Embryonic facial prominence (tissue), 1 donor: Measurements from ENCODE around the gene SNIP1.
A peak's percentile ranks its signal among the peaks of the same experiment; 100 is the strongest.
"Not testable (repeated sequence)": the region's sequence is repeated elsewhere in the genome, so short reads cannot be mapped to it uniquely, and the experiment has no call there.

ENCODE experiments used
- DNase-seq: peaks from one replicate; pipeline ENCODE4 v3.0.0-alpha.2; 2016; ENCODE audit errors: extremely low spot score

The SNIP1 gene, protein sequence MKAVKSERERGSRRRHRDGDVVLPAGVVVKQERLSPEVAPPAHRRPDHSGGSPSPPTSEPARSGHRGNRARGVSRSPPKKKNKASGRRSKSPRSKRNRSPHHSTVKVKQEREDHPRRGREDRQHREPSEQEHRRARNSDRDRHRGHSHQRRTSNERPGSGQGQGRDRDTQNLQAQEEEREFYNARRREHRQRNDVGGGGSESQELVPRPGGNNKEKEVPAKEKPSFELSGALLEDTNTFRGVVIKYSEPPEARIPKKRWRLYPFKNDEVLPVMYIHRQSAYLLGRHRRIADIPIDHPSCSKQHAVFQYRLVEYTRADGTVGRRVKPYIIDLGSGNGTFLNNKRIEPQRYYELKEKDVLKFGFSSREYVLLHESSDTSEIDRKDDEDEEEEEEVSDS

DNA sequence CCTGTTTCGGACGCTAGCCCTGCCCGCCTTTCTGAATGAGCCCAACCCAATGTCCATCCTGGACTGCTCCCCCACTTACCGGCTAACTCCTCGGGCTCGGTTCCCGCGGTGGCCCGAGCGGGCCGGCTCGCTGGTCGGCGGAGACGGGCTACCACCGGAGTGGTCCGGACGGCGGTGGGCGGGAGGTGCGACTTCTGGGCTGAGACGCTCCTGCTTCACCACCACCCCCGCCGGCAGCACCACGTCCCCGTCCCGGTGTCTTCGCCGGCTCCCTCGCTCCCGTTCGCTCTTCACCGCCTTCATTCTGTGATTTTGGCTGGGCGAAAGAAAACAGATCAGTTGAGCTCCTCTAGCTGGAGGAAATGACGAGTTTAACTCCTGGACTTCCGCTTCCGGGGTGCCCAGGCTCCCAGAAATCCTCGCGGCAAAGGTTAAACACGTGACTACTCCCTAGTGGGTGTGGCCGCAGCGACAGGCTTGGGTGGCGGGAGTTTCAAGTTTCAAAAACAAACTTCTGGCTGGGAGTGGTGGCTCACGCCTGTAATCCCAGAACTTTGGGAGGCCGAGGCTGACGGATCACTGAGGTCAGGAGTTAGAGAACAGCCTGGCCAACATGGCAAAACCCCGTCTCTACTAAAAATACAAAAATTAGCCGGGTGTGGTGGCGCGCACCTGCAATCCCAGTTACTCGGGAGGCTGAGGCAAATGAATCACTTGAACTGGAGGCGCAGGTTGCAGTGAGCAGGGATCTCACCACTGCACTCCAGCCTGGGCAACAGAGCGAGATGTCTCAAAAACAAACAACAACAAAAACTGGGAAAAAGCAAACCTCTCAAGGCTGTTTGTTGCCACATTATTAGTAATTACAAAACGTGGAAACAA is at the start of gene SNIP1:
Gene SNIP1 (minus strand): TSS at position 367 of the 882 bp plus-strand sequence. CDS start 64 bp downstream, at position 303.
- peak; percentile 87 for DNase-seq

DNA sequence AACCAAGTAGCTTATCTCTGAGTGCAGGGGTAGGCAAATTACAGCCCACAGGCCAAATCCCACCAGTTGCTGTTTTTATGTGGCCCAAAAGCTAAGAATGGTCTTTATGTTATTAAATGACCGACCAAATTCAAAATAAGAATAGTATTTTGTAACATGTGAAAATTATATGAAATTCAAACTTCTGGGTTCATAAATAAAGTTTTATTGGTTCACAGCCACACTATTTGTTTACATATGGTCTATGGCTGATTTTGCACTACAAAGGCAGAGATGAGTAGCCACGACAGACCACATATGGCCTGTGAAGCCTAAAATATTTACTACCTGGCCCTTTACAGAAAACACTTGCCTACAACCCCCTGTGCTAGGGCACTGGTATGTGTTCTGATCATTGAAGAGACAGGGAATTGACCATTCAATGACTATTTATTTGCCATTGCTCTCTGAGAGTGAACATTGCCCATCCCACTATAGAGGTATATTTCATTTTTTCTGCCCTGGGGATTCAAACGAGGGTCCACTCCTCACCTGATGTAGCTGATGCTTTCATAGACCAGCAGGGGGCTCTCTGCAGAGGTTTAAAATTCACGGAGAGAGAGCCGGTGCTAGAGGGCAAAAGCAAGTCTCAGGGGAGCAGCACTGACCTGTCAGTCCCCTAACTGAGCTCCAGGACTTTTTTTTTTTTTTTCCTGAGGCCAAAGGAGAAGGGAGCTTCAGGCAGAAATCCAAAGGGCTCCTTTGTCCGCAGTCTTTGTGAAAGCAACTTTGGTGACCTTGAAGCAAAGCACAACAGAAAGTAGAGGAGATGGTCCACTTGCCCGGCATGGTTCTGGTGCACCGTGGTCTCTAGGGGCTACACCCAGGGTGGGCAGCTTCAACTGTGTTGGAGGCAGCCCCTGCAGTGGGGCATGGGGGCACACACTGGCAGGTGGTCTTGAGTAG is 48.9 kb upstream of the SNIP1 start:
- DNase-seq, result no peak

DNA sequence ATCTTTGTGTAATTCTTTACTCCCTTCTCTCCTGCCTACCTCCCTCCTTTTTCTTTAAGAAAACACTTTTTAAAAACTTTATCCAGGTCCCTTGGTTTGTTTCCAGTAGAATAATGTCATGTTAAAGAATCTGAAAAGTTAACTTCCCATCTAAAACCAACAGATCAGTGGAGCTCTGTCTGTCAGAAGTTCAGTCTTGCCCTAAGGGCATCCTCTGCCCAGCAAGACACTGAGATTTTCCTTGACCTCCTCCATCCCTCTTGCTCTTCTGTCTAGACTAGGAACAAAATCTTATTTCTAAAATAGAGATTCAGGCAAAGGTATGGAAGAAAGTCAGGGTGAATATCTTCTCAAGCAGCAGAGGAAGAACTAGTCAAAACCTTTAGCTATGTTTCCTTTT is 47.3 kb upstream of the SNIP1 start:
- no peak for DNase-seq

DNA sequence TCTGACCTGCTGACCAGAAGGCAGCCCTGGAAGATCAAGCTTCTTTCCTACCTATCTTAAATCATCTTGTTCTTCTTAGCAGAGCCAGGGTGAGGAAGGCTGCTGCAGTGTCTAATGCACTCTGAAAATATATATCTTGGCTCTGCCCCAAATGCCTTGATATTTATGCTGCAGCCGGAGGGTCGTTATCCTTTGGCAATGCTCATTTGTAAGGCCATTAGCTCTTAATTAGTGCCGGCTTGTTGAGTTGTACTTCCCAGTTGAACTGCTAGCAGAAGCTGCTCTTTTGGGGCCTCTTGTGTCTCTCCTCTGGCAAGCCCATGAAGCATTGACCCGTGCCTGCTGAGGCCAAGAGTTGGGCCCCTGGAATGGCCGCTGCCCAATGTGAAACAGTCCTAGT is 45.8 kb upstream of the SNIP1 start:
- DNase-seq, result no peak

DNA sequence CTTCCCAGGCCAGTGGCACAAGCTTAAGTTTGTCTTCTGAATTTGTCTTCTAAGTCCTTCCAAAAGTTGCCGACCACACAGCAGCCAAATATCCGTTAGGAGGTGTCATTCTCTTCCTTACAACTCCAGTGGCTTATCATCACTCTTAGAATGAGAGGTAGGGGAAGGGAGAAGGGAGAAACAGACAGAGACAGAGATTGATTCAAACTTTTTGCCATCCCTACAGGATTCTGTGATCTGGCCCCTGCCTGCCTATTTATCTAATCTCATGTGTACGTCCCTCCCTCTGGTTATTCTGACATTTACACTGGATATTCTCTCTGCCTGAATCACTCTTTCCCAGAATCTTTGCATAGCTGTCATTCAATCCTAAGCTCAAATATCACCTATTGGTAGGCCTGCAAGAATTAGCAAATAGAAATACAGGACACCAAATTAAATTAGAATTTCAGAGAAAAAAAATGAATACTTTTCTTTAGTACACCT is 42.1 kb upstream of the SNIP1 start:
- no peak for DNase-seq

DNA sequence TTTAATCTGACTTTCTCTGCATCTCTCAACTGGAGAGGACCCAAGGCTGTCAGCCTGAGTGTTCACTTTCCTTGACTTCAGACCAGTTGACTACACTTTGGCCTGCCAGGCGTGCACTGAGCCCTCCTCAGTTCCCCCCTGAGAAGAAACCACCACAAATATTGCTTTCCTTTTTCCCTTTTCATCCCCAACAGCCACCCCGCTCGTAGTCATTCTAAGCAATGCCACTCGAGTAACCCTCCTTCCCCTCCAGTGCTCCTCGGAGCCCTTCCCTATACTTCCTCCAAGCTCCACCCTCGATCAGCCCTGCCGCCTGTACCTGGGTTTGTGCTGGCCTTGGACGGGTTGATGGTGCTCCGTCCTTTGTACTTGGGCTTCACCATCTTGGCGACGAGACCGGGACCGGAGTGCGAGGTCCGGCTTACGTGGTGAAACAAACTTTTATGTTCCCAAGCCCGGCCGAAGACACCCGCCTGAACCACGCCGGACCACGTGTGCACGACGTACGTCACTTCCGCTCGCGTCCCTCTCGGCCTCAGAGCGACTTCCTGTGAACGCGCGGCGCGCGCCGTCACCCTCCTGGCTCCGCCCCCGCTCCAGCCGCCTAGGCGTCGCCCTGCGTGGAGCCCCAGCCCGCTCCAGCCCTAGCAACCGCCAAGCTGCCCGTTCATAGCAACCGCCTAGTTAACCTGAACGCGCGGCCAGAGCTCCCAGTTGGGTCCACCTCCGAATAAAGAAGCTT is 41.5 kb upstream of the SNIP1 start, which contains the start of gene GNL2:
Gene GNL2 (minus strand): TSS at position 498 of the 742 bp plus-strand sequence. CDS start 115 bp downstream, at position 383.
- peak; percentile 95 for DNase-seq

DNA sequence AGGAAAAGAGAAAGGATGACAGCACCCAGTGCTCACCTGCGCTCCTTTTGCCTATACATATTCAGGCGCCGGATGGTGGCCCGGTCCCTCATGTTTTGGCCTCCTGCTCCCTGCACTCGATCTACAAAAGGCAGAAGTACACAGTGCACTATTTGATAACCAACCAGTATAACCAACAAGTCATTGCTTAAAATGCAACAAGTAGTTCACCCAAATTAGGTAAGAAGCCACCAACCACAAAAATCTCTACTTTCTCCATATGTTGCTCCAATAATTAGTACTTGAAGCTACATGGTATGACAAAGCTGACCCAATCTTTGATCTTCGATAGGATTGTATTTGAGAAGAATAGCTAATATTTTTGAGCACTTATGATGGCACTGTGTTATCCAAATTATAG is 39.6 kb upstream of the SNIP1 start:
- no peak for DNase-seq

DNA sequence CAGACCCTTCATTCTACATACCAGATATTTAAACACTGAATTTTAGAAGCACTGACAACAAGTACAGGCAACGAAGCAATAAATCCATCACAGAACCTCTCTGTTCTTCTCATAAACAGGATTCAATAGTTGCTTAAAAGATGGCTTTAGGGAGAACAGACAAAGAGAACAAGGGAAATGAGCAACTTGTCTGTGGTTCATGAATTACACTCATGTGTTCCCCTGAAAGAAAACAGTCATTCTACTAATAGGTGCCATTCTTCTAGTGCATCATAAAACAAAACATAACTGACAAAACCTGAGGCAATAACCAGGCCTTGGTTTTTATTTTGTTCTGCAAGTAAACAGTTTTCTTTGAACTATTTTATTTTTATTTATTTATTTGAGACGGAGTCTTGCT is 34.8 kb upstream of the SNIP1 start:
- DNase-seq, result no peak

DNA sequence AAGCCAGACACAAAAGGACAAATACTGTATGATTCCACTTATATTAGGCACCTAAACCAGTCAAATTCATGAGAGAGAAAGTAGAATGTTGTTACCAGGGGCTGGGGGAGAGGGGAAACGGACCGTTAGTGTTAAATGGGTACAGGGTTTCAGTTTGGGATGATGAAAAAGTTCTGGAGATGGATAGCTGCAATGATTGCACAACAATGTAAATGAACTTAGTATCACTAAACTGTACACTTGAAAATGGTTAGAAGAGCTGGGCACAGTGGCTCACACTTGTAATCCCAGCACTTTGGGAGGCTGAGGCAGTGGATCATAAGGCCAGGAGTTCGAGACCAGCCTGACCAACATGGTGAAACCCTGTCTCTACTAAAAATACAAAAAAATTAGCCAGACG is 30.5 kb upstream of the SNIP1 start:
- DNase-seq, result not testable (repeated sequence)

DNA sequence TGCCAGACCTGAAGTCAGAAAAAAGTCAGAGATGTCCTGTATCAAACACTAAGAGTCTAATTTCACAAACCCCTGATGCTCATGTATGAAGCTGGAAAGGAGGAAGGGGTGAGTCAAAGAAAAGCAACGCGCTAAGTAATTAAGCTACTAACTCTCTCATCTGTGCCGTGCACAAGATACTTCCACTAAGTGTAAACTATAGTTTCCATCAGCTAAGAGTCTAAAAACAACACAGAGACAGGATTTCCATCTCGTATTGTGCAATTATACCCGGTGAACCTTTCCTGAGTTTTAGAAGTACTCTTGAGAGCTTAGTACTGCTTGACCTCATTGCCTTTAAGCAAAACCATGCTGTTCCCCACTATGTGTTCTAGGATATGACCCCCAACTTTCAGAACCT is 21.6 kb upstream of the SNIP1 start:
- DNase-seq, result no peak

DNA sequence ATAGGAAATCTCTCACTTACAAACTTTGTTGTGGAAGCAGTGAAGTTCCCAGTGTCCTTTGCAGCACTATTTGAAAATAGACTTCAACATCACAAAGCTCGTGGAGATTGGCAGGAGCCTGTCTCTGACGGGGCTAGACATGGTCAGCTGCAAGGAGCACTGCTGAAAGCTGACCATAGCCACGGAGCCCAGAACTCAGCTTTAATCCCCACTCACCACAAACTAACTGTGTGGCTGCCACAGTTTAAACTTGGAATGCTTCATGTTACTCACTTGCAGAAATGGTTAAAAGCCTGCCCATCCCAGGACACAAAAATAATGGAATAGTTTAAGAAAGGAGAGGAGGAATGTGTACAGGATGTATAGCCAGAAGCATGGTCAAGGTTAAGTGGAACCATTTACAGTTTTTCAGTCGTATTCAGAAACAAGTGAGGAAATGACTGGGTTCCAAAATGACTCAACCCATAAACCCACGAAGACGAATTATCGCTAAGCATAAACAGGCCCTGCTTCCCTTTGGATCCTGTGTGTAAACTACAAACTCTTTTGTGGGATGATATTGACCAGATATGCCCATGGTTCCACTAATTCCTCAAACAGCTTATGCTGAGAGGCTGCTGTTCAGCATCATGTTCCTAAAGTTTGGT is 20.9 kb upstream of the SNIP1 start:
- DNase-seq, result no peak

DNA sequence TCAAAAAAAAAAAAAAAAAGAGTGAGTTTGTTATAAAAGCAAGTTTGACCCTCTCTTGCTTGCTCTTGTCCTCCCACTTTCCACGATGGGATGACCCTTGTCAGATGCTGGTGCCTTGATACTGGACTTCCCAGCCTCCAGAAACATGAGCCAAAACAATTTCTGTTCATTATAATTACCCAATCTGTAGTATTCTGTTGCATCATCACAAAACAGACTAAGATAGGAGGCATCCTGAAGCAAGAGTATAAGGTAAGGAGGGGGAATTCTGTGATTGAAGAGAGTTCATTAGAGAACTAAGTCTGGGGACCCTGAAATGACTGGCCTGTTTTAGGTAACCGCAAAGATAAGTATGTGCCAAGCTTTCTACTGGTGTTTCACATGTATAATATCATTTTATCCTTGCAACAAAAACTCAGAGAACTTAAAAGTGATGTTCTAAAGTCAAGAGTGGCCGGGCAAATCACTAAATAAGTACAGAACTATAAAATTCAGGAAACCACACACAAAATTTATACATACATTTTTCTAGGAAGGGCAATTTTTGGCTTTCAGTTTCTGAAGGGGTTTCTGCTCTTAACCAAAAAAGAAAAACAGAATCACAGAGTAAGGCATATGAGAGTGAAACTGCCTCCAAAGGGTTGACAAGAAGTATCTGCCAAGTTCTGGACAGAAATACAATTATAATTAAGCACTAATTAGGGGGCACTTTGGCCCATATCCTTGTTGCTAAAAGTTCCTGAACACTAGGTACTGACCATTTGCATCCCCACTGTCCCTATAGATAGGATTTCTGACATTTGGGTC is 16.6 kb upstream of the SNIP1 start:
- no peak for DNase-seq

DNA sequence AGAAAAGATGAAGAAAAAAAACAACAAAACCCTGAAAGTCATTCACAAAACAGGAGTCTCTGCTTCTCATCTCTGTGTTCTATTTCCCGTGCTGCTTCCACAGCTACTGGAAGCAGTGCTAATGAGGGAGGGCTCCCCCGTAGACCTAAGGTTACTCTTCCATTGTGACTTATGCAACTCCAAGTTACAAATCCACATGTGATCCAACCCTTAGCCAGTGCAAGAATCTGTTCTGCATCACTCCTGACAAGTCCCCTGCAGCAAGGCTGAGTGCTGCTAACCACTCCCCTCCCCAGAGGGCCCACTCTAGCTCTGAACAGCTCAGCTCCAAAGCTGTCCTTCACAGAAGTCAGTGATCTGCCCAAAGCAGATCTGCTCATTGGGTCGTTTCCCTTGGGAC is 12.9 kb upstream of the SNIP1 start:
- no peak for DNase-seq

DNA sequence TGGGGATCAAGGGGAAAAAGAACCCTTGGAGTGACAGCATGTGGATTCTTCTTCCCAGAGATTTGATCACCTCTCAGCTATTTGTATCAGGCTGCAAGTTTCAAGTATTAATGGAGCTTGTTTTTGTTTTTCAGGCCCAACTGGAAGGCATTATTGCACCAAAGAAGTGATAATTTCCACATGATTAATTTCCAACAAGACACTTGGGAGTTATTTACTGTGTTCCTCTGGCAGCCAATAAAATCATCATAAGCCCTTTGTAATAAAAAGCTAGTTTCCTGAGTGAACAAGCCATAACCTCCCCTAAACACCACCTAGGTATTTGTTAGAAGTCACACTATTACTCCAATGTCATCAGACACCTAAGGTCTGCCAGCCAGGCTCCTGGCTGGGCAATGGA is 10.8 kb upstream of the SNIP1 start:
- no peak for DNase-seq

DNA sequence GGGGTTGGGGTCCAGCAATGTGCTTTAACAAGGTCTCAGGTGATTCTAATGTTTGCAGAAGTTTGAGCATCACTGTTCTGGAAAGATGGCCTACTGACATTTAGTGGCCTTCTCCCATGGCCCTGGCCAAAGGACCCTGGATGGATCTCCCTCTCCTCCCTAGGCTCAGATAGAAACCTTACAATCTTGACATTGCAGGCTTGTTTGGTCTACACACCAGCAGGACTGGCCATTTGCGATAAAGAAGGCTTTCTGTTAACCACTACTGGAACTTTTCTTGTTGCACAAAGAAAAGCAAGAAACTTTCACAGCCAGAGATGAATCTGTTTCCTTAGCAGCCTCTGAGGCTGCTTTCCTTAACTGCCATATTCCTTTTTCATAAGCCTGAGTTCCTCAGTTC is 8.9 kb upstream of the SNIP1 start:
- no peak for DNase-seq

DNA sequence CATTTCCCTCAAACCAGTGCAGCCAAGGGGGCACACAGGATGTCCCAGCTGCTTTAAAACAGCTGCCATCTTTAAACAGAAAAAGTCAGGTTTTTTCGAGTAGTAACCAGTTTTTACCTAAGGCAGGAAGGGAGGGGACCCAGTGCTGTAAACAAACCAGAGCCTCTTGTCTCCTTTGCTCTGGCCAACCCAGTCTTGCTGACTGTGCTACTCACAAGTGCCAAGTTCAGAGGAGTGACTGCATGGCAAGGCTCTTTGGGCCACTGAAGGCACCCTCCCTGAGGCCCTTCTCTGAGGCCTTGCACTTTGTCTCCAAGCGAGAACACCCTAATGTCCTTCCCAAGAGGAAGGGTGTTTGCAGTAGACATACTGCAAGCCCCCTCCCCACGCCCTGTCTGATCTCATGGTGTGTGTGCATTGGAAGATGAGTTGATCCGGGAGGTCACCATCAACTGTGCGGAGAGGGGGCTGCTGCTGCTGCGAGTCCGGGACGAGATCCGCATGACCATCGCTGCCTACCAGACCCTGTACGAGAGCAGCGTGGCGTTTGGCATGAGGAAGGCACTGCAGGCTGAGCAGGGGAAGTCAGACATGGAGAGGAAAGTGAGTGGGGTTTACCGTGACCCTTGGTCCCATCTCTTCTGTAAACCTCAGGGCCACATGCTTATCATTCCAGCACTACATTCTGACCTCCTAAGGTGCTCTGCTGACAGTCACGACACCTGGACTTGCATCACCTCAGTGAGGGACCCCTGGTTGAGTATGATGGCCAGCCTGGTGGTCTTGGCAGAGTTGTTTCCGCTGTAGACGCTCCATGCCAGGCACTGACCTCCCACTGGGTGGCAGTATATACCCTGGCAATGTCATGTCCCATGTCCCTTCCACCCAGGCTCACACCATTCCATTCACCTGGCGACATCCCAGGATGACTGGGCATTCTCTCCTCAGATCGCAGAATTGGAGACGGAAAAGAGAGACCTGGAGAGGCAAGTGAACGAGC is 7.3 kb upstream of the SNIP1 start:
- no peak for DNase-seq

DNA sequence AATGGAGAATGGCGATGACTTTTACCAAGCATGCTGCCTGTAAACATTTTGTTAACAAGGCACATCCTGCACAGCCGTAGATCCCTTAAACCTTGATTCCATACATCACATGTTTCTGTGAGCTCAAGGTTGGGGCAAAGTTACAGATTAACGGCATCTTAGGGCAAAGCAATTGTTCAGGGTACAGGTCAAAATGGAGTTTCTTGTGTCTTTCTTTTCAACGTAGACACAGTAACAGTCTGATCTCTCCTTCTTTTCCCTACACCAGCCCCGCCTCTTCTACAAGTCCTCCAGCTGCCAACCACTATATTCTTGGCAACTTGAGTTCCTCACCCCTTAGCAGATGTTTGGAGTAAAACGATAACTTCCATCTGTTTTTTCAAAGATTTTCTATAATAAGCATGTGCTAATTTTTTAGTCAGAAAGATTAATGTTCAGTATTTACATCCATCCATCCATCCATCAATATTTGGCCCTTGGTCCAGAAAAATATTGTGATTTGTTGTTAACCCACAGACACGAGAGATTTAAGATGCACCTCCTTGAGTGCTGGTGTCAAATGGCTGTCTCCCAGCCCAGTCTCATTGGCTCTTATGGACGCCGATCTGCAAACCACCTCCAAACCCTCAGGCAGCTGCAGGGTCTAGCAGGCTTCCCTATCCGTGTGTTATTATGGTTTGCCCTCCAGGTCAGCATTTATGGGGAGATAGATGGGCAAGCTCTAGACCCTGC is 6.5 kb upstream of the SNIP1 start:
- no peak for DNase-seq
